Measurements from ENCODE around the gene LRRFIP1.
"Not testable (repeated sequence)": the region's sequence is repeated elsewhere in the genome, so short reads cannot be mapped to it uniquely, and the experiment has no call there.

LRRFIP1 gene

GRCh38 chr2:237685408-237685807, 58.0 kb downstream of the LRRFIP1 start:
- no peak for DNase-seq (ENCODE audit: low read depth in 2 of 2)

GRCh38 chr2:237686659-237687136, 59.3 kb downstream of the LRRFIP1 start:
- DNase-seq (ENCODE audit: low read depth in 2 of 2) = no peak

DNA sequence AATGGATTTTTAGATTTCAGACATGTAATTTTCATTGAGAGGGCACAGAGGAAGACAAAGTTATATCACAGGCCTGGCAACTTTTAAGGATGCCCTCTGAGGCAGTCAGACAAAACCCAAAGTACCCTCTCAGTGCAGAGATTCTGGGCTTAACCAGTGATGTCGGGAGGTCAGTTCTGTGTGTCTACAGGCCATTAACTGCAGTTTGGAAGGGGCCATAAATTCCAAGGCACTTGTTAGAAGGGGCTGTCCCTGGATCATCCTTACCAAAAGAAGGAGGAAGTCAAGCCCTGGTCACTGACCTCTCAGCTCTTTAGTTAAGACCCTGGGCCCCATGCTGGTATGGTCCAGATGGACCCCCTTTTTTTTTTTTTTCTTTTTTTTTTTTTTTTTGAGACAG, 60.7 kb downstream of the LRRFIP1 start:
- DNase-seq (ENCODE audit: low read depth in 2 of 2) = no peak

DNA sequence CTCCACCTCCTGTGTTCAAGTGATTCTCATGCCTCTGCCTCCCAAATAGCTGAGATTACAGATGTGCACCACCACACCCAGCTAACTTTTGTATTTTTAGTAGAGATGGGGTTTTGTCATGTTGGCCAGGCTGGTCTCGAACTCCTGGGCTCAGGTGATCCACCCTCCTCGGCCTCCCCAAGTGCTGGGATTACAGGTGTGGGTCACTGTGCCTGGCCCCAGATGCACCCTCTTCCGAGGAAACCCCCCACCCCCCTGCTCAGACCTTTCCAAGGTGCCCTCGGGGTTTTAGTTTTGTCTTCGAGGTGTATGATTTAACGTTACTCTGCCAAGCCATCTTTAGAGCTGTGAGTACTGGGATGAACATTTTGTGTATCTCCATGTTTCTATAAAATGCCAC, 61.2 kb downstream of the LRRFIP1 start:
- DNase-seq (ENCODE audit: low read depth in 2 of 2) = not testable (repeated sequence)

DNA sequence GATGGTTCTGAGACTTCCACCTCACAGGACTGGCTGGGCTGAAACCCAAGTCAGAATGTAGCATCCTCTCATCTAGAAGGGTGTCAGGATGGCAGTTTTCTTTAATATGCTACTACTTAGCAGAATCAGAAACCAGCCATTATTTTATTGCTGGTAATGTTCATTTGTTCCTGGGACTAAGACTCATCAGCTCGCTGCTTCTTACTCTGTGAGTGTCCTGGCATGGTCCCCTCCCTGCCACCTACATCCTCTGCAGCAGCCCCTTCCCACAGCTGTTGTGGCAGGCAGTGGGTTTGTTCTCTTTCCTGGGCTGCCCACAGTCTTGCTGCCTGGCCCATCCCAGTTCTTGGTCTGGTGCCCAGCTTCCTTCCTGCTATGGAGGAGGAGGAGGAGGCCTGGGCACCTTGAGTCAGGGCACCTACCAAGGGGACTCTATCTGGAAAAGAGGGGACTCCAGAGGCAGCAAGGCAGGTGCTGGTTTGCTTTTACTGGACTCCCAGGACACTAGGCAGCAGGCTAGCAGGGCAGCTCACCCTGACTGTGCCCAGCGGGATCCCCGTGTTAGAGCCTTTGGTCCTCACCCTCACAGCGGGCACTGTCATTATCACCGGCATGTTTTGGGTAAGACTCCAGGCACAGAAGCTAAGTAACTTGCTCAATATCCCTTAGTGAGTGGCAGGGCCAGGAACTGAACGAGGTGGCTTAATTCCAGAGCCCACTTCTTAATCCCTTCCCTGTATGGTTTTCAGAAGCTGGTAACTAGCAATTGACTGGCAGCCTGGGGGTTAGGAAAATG, 62.1 kb downstream of the LRRFIP1 start:
- no peak for DNase-seq (ENCODE audit: low read depth in 2 of 2)

- no peak for DNase-seq (ENCODE audit: low read depth in 2 of 2)
Measured at GRCh38 chr2:237691029-237691907, 63.9 kb downstream of the LRRFIP1 start.

DNA sequence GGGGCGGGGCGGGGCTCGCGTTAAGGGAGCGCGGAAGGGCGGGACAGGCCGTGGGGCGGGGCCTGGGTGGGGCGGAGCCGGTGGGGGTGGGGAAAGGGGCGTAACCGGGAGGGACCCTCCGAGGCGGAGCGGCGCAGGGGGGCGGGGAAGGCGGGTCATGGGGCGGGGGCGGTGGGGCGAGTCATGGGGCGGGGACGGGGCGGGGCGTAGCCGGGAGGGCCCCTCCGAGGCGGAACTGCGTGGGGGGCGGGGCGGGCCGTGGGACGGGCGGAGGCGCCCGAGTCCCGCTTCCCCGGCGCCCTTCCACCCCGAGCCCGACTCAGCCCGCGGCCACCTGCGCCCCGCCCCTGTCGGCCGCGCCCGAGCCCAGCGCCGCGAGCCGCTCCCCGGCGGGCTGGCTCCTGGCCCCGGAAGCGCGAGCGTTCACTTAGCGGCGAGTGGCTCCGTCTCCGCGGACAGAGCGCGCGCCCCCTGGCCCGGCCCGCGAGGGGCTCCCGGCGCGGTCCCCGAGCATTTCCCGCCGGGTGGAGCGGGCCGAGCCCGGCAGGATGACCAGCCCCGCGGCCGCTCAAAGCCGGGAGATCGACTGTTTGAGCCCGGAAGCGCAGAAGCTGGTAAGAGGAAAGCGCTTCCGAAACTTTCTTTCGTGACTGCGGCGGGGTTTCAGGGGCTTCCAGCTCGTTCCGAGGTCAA, 64.7 kb downstream of the LRRFIP1 start:
- DNase-seq (ENCODE audit: low read depth in 2 of 2) = peak; percentile 92 to 93

GRCh38 chr2:237692601-237693290, 65.4 kb downstream of the LRRFIP1 start:
- no peak for DNase-seq (ENCODE audit: low read depth in 2 of 2)

DNA sequence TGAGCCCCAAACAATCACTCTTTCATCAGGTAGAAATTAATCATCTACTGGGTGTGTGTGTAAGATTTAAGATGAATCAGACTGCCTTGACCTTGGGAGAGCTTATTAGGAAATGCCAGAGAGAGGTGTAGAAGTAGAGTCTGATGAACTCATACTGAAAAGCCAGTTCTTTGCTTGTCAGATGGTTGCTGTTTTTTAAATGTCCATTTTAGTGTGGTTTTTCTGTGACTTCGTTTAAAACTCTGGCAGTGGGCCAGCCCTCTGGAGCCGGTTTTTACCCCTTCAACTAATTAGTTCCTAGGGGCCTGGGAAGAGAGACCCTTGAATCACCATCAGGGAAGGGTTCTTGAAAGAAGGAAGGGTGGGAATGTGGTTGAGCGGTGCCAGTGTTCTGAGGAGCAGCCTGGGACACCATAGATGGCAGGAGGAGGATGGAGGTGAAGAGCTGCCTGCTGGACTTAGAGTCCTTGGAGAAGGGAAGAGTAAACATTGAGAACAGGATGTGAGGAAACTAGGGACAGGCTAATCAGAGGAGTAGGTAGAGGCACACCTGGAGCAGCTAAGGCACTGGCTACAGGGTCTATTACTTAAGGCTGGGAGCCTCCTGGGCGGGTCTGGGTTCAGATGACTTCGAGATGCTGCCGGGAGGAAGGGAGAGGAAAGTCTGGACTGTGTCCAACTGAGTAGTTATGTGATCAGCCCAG, 66.1 kb downstream of the LRRFIP1 start:
- DNase-seq (ENCODE audit: low read depth in 2 of 2) = no peak

DNA sequence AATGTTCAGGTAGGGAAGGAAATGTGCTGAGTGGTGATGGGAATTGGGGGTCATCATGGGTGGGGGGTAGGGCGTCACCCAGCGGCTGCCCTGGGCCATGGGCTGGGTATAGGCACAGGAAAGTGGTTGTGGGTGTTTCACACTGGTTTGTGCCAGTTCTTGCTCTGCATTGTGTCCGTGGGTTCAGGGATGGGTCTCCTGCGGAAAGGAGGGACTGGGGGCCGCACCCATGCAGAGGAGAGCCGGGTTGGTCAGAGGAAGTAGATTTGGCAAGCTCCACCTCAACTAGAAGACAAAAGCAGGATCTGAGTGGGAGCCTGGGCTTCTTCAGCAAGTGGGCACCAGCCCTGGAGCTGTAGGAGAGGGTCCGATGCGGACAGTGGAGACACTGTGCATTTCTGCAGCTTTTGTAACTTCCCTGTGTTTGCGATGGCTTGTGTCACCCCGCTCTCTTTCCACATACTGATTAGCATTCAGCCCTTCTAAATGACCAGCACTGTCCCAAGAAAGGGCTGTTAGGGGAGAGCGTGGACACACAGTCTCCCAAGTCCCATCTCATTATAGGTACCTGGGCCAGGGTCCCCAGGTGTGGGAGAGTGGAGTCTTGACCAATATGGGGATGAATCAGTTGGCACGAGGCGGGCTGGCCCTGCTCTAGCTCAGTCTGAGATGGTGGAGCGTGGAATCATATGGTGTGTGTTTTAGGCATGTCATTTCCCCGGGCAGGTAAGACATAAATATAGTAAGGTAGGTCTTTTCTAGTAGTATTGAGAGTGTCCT, 67.2 kb downstream of the LRRFIP1 start:
- DNase-seq (ENCODE audit: low read depth in 2 of 2) = no peak

DNA sequence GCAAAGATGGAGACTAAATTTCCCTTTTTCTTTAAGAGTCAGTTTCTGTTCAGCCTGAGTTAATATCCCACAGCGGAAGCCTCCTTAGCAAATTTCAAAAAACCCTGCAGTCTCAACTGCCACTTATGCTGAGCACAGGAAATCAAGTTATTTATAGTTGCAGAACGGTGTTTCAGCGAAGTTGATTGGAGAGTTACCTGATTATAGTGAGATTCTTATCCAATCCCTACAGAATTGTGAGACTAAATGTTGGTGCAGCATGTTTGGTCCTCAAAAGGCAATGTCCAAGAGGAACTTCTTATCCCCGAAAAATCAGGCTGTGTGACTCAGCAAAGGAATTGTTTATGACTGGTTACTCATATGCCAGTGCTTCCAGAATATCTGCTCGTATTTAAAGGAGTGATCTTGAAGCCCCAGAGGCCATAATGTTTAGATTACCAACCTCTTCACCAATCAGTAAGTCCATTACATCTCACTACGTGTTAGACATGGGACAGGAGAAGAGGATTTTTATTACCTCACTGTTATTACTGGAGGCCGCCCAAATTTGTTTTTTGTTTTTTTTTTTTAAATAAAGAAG, 67.9 kb downstream of the LRRFIP1 start:
- DNase-seq (ENCODE audit: low read depth in 2 of 2) = no peak

DNA sequence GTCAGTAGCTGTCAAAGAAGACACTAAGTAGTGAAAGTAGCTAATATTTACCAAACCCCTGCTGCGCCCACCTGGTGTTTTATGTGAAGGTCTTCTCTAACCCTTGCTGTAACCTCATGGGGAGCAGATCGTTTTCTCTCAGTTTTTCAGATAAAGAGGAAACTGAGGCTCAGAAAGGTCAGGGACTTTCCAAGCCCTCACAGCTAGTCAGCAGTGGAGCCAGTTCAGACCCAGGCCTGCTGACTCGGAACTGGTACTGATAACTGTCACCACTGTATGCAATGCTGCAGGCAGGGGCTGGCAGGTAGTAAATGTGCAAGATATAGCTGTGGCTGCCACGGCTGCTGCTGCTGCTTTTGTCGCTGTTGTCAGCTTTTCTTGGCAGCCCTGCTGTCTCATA, 69.1 kb downstream of the LRRFIP1 start:
- DNase-seq (ENCODE audit: low read depth in 2 of 2) = no peak

DNA sequence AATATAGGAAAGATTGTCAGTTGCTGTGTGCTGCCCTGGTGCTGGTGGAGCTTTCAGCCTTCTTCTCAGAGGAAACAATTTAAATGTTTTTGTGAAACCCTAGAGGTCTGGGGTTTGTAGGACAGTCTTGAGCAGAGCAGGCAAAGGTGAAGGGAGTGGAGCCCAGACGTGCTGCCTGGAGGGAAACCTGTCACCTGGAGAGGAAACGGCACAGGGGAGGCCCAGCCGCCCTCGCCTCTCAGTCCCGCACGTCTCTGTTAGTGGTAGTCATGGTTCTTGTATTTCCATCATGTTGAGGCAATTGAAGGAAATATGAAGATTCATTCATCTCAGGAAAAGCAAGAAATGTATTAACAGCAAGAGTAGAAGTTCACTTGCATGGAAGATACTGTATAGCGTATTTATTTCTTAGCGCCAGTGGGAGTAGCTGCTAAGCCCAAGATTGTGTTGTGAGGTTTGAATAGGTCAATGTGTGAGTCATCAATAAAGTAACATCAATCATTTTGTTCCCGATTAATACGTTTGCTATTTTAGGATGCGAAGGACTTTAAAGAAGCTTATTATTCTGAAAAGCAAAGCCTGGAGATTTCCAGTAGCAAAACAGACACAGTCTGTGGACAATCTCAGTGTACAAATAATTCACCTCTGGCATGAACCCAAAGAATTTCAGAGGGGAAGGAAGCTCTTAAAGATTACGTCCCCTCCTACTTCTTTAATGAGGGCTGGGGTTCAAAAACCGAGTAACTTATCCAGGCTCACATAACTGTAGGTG, 70.4 kb downstream of the LRRFIP1 start:
- DNase-seq (ENCODE audit: low read depth in 2 of 2) = no peak

GRCh38 chr2:237698358-237698694, 70.9 kb downstream of the LRRFIP1 start:
- no peak for DNase-seq (ENCODE audit: low read depth in 2 of 2)

DNA sequence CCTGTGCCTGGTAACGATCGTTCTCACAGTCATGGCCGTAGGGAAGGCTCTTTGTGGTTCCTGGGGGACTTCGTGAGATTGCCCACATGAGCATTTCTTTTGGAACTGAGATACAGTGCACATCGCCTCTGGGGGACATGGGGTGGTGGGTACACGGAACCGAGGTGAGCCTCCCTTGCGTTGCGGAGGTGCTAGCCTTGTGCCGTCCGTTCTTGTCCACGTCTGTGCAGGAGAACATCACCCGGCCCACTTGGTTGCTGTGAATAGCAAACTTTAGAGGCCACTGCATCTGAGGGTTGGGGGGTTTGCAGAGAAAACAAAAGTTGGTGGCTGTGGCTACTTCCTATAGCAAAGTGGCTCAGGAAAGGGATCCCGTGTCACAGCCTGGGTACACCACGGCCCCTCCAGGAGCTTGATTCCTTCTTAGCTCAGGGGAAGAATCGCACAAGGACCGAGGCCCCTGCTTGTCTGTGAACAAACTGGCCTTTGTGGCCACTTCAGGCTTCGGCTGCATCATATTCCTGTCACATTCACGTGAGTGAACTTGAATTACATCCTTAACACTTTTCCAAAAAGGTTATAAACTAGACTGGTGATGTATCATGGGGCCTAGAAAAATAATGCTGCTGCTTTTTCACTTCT, 72.6 kb downstream of the LRRFIP1 start:
- no peak for DNase-seq (ENCODE audit: low read depth in 2 of 2)

DNA sequence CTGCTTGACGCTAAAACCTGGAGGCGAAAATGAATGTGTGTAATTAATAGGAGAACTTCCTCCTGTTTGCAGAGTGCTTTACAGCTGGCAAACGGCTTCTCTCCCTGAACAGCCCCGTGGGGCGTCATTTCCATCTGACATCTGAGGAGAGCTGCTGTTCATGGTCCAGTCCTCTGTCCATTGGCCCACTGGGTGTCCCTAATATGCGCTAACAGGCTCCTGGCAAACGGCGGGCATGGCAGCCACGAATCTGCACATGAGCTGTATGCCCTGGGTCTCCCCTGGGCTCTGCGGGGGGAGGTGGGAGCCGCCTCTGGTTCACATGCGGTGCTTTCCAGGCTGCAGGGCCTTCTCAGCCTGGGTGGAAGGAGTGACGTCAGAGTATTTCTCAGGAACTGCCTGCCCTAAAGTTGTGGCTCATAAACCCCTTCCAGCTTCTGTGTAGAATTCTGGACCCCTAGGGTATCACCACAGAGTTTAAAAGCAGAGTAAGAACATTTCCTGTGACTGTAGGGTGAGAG, 73.2 kb downstream of the LRRFIP1 start:
- DNase-seq (ENCODE audit: low read depth in 2 of 2) = peak; percentile 42 to 56

- DNase-seq (ENCODE audit: low read depth in 2 of 2) = no peak
Measured at GRCh38 chr2:237701033-237701858, 73.9 kb downstream of the LRRFIP1 start.

Measured in stimulated activated CD8-positive, alpha-beta memory T cell treated with anti-CD3 and anti-CD28 coated beads, Interleukin-7, amount 100 ng/mL, for 1 hour (primary cell).